Nephron (organoid): ENCODE data around the gene FAM72C.
A peak's percentile ranks its signal among the peaks of the same experiment; 100 is the strongest.
"Not testable (repeated sequence)": the region's sequence is repeated elsewhere in the genome, so short reads cannot be mapped to it uniquely, and the experiment has no call there.

Experiments
- H3K27ac Mint-ChIP-seq, 3 experiments: 2 replicates each; pipeline ENCODE4 v1.8.0; 2020; ENCODE audit warnings: mixed read lengths in 3 of 3, mild to moderate bottlenecking in 2 of 3, moderate library complexity in 1 of 3
- H3K27me3 Mint-ChIP-seq: 2 replicates; pipeline ENCODE4 v1.8.0; 2021; ENCODE audit warnings: low read depth, mild to moderate bottlenecking, moderate library complexity, mixed read lengths
- H3K36me3 Mint-ChIP-seq: 2 replicates; pipeline ENCODE4 v1.8.0; 2020; ENCODE audit warnings: low read depth, mixed read lengths
- H3K4me1 Mint-ChIP-seq: 2 replicates; pipeline ENCODE4 v1.8.0; 2020; ENCODE audit warnings: mixed read lengths
- H3K4me3 Mint-ChIP-seq, 3 experiments: 2 replicates each; pipeline ENCODE4 v1.8.0; 2020; ENCODE audit warnings: mild to moderate bottlenecking in 3 of 3, mixed read lengths in 3 of 3, moderate library complexity in 2 of 3
- H3K9me3 Mint-ChIP-seq: 2 replicates; pipeline ENCODE4 v1.8.0; 2020; ENCODE audit warnings: mixed read lengths
- CTCF ChIP-seq, 3 experiments: fragments of 200-600 bp; sonication (generic); IDR thresholded peaks; one replicate each; pipeline ENCODE4 v1.5.0; 2021; ENCODE audit warnings: antibody characterized with exemption in 3 of 3; ENCODE audit not compliant: unreplicated experiment in 3 of 3

Gene FAM72C

GRCh38 chr1:143951485-143952391 is 20.0 kb downstream of the FAM72C start:
- H3K4me1 Mint-ChIP-seq, H3K9me3 Mint-ChIP-seq, H3K4me3 Mint-ChIP-seq, H3K27me3 Mint-ChIP-seq, H3K36me3 Mint-ChIP-seq, H3K27ac Mint-ChIP-seq: not testable (repeated sequence)

GRCh38 chr1:143947749-143948148 is 24.0 kb downstream of the FAM72C start:
- H3K4me1 Mint-ChIP-seq, H3K27ac Mint-ChIP-seq, H3K9me3 Mint-ChIP-seq: not testable (repeated sequence)

DNA sequence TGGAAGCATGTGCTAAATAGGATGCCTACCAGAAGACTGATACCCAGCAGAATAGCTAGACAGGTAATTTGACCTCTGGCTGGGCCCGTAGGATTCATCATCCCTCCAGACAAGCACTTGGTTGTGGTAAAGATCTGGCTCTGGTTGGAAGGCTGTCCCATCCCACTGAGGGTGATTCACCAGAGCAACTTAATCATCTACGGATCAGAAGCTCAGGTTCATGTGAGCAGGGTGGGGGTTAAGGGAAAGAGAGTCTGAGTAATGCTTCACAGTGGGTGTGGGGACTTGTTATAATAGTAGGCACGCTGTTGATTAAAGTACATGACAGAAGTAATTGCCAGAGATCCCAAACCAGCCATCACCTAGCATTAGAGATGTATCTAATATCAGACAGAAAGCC is 26.5 kb downstream of the FAM72C start:
- H3K27me3 Mint-ChIP-seq, H3K4me3 Mint-ChIP-seq, H3K9me3 Mint-ChIP-seq, H3K36me3 Mint-ChIP-seq, H3K27ac Mint-ChIP-seq, H3K4me1 Mint-ChIP-seq: not testable (repeated sequence)

More at GRCh38 chr1:143947749-143948148, 24.0 kb downstream of the FAM72C start:
- H3K27me3 Mint-ChIP-seq, H3K4me3 Mint-ChIP-seq, H3K36me3 Mint-ChIP-seq: not testable (repeated sequence)

DNA sequence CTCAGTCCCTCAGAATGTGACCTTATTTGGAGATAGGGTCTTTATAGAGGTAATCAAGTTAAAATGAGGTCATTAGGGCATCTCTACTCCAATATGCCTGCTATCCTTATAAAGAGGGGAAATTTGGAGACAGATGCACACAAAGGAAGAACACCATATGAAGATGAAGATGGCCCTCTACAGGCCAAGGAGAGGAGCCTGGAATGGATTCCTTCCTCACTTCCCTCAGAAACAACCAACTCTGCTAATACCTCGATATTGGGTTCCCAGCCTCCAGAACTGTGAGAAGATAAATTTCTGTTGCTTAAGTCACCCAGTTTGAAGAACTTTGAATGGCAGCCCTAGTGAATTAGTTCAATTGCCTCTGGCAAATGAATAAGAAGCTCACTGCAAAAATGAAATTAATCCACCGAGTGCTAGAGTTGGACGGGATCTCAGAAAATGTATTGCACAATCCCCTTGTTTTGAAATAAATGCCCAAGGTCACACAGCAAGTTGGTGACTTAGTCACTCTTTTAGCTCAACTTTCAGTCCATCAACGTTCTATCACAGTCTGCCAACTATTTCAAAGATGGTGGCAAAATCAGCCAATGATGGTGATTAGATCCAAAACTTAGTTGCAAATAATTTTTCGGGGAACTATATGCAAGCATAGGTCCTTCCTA is 27.1 kb downstream of the FAM72C start:
- H3K4me1 Mint-ChIP-seq, H3K27ac Mint-ChIP-seq, H3K9me3 Mint-ChIP-seq, H3K27me3 Mint-ChIP-seq, H3K4me3 Mint-ChIP-seq, H3K36me3 Mint-ChIP-seq: not testable (repeated sequence)

DNA sequence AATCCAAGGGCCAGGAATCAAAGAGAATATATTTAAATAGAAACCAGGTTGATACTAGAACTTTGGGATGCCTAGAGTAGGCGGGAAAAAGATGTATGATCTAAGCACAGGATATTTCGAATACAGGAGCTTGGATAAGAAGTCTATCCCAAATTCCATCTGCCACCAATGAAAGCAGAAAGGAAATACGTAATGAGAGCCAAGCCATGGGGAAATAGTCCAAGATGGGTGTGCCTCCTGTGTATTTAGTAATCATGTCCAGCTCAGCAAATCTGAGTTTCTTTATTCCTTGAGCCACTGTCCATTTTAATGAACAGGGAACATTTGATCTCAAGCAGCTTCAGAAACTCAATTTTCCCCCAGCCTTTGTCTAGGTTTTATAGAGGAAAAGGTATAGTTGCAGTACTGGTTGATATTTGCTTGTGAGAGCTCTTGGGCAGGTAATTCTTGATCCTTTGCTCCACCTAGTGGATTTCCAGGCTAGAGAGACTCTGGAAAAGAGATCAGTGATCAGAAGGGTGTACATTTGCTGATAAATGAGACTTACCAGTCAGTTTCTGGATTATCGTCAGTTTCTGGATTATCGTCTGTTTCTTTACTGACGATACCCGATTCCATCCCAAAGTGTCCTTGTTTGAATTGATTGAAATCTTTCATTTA is 28.3 kb downstream of the FAM72C start:
- H3K9me3 Mint-ChIP-seq, H3K4me3 Mint-ChIP-seq, H3K36me3 Mint-ChIP-seq, H3K27ac Mint-ChIP-seq, H3K27me3 Mint-ChIP-seq, H3K4me1 Mint-ChIP-seq: not testable (repeated sequence)

- H3K27me3 Mint-ChIP-seq, H3K9me3 Mint-ChIP-seq, H3K27ac Mint-ChIP-seq, H3K36me3 Mint-ChIP-seq, H3K4me1 Mint-ChIP-seq, H3K4me3 Mint-ChIP-seq: not testable (repeated sequence)
These were observed 29.4 kb downstream of the FAM72C start for GRCh38 chr1:143942238-143942860.

- not testable (repeated sequence) for H3K27ac Mint-ChIP-seq, H3K9me3 Mint-ChIP-seq, H3K4me3 Mint-ChIP-seq, H3K4me1 Mint-ChIP-seq, H3K27me3 Mint-ChIP-seq, H3K36me3 Mint-ChIP-seq
These were observed 32.1 kb downstream of the FAM72C start for GRCh38 chr1:143939666-143940065.

- H3K27me3 Mint-ChIP-seq, H3K36me3 Mint-ChIP-seq, H3K4me1 Mint-ChIP-seq, H3K4me3 Mint-ChIP-seq, H3K9me3 Mint-ChIP-seq, H3K27ac Mint-ChIP-seq: not testable (repeated sequence)
These were observed 32.9 kb downstream of the FAM72C start for GRCh38 chr1:143938922-143939321.

- H3K4me3 Mint-ChIP-seq, H3K36me3 Mint-ChIP-seq, H3K9me3 Mint-ChIP-seq, H3K4me1 Mint-ChIP-seq, H3K27me3 Mint-ChIP-seq, H3K27ac Mint-ChIP-seq: not testable (repeated sequence)
- TF ChIP-seq CTCF (IDR thresholded peaks at IDR 0.05; ENCODE audit: unreplicated experiment in 3 of 3): peak; percentile 44 to 52 (median 45)
These were observed 35.2 kb downstream of the FAM72C start for GRCh38 chr1:143936457-143937115.

- H3K4me3 Mint-ChIP-seq, H3K4me1 Mint-ChIP-seq, H3K9me3 Mint-ChIP-seq, H3K36me3 Mint-ChIP-seq, H3K27me3 Mint-ChIP-seq, H3K27ac Mint-ChIP-seq: not testable (repeated sequence)
These were observed 52.7 kb downstream of the FAM72C start for GRCh38 chr1:143919127-143919526.

DNA sequence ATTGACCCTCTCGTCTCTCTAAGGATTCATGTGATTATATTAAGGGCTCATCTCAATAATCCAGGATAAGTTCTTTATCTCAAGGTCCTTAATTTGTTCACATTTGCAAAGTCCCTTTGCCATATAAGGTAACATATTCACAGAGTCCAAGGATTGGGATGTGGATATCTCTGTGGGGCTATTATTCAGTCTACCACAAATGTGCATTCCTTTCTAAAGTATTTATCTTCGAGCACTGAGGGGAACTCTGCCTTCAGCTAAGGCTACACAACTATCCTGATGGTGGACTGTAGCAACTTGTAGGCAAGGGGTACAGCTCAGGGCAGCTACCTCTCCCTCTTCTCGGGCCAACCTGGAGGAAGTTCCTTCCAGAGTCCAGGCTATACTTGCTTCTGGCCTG is 53.2 kb downstream of the FAM72C start:
- H3K36me3 Mint-ChIP-seq, H3K27ac Mint-ChIP-seq, H3K4me3 Mint-ChIP-seq, H3K27me3 Mint-ChIP-seq, H3K9me3 Mint-ChIP-seq, H3K4me1 Mint-ChIP-seq: not testable (repeated sequence)

DNA sequence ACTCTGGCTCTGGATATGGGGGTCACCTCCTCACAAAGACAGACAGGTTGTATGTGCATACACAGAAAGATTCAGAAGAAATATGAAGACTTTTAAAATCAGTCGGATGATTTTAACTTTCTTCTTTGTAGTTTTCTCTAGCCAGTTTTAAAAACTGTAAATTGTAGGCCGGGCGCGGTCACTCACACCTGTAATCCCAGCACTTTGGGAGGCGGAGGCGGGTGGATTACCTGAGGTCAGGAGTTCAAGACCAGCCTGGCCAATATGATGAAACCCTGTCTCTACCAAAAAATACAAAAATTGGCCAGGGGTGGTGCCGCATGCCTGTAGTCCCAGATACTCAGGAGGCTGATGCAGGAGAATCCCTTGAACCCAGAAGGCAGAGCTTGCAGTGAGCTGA is 58.1 kb downstream of the FAM72C start:
- H3K27ac Mint-ChIP-seq, H3K9me3 Mint-ChIP-seq, H3K27me3 Mint-ChIP-seq, H3K36me3 Mint-ChIP-seq, H3K4me3 Mint-ChIP-seq, H3K4me1 Mint-ChIP-seq: not testable (repeated sequence)
